Stimulated activated CD8-positive, alpha-beta memory T cell treated with anti-CD3 and anti-CD28 coated beads, Interleukin-12 subunit alpha, Interleukin-12 subunit beta, amount 100 ng/mL, for 4 hours (primary cell): Measurements from ENCODE around the gene ADAMTS2.

ENCODE experiments used
- DNase-seq: peaks from one replicate; pipeline ENCODE4 v3.0.0-alpha.2; 2020; ENCODE audit warnings: low read depth

ADAMTS2 gene

GRCh38 chr5:179311091-179311470, 34.2 kb downstream of the ADAMTS2 start:
- DNase-seq, result no peak

DNA sequence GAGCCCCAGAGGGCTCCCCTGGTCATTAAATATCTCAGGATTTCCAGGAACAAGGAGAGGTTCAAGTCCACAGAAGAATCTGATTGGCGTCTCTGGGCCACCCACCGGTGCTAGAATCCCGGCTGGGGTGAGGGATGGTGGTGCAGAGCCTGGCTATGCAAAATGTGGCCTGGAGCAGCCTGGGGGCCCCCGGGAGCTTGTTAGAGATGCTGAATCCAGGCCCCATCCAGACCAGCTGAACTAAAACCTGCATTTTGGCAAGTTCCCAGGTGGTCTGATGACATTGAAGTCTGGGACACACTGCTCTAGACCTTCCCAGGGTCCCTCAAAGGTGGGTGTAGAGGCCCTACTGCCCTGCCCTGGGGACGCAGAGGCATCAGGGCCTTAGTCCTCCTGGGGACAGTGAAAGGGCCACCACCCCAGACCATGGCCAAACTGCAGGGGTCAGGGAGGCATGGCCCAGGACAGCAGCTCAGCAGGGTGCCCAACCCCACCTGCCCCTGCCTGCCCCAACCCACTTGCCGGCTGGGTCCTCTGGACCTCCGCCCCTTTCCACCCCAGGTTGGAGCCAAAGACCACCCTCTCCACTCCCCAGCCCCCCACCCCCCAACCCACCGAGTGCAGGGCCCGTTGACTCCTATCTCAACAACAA, 34.7 kb downstream of the ADAMTS2 start:
- DNase-seq, result no peak

DNA sequence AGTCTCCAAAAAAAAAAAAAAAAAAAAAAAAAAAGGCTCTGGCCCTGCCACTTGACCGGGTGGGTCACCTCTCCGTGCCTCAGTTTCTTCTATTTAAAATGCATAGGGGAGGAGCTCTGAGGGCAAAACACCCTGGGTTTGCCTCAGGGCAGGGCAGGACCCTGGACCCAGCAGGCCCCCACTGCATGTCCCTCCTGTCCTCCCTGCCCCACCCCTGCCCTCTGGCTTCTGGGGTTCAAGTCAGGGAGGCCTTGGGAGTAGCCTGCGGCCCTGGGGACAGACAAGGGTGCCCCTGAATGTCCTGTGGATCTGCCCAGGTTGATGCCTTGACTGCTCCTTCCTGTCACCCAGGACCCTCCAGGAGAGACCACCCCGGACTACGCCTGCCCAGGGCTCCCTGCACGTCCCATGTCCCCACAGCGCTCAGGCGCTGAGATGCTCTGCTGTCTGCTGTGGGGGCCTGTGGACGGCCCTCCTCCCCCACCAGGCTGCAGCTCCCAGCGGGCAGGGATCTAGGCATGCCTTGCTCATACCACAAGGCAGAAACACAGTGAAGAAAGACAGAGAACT, 35.4 kb downstream of the ADAMTS2 start:
- DNase-seq, result no peak

DNA sequence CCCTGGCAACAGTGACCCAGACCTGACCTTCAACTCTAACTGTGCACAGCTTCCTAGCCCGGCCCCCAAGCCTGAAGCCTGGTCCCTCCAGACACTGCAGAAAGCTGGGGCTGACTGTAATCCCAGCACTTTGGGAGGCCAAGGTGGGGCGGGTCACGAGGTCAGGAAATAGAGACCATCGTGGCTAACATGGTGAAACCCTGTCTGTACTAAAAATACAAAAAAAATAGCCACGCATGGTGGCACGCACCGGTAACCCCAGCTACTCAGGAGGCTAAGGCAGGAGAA, 35.9 kb downstream of the ADAMTS2 start:
- DNase-seq, result no peak

DNA sequence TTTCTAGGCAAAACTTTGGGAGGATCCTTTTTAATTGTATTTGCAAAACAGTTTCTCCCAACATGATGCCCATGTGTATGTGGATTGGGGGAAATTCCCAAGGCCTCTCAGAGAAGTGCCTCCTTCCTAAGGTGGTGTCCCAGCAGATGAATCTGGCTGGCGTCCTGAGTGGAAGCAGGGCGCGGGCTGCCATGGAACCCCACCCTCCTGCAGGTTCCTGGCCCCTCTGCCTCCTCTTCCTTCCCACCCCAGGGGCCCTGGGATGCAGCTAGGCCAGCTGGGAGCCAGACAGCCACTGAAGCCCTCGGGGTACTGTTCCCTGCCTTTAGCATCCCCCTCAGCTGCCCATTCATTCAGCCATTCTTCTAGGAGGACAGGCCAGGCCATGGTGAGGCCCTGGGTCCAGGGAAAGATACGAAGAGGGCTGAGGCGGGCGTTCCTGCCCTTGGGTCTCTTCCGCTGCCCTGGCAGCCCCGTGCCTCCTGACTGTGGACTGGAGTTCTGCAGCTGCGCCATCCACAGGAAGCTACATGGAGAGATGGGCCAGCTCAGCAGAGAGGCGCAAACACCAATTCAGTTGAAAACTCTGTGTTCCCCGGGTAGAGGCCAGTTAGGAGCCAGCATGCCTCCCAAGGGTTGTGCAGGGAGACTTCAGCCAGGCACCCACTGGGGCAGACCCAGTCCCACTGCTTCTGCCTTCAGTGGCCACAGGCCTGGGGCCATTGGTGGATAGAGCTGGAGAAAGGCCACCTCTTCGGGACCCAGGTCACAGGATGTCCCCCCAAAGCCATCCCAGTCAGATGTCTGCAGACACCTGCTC, 36.5 kb downstream of the ADAMTS2 start:
- DNase-seq, result no peak

GRCh38 chr5:179307931-179308471, 37.3 kb downstream of the ADAMTS2 start:
- DNase-seq, result no peak

GRCh38 chr5:179307013-179307800, 38.1 kb downstream of the ADAMTS2 start:
- DNase-seq, result no peak

GRCh38 chr5:179306191-179307012, 38.9 kb downstream of the ADAMTS2 start:
- no peak for DNase-seq

GRCh38 chr5:179304871-179305270, 40.4 kb downstream of the ADAMTS2 start:
- no peak for DNase-seq

DNA sequence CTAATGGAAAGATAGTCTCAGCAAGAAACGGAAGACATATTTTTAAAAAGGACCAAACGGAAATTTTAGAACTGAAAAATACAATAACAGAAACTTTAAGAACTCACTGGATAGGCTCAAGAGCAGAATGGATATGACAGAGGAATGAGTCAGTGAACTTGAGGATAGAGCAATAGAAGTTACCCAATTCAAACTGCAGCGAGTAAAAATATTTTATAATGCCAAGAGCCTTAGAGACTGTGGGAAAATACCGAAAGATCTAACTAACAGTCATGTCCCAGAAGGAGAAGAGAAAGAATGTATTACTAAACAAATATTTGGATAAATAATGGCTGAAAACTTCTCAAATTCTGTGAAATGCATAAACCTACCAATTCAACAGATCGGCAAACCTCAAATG, 40.8 kb downstream of the ADAMTS2 start:
- DNase-seq, result no peak

DNA sequence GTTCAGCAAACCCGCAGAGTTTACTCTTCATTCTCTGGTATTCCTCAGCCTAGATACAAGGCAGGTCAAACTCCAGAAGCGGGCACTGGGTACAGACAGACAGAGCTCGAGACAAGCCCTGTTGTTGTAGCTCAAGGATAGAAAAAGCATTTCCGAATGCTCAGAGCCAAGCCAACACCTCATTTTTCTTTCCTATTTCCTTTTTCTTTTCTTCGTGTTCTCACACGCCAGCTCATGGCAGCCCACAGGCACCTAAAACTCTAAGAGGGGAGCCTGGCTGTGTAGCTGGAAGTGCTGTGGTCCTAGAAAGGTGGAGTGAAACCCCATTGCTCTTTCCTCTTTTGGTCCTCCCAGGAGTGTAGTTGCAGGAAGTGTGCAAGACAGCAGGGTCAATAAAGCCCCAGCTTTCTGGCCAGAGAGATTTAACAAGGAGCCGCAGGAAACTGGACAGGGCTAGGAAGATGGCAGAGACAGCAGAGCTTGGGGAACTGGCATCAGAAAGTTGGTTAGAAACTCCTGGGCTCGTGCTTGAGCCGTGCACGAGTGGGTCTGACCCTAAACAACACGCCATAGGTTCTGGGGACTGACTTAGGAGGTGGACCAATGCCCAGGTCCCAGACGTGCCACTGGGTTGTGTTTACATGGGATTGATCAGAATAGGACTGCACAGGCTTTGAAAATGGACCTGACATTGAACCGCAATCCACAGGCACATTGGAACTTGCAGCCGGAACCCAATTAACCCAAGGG, 41.6 kb downstream of the ADAMTS2 start:
- no peak for DNase-seq

DNA sequence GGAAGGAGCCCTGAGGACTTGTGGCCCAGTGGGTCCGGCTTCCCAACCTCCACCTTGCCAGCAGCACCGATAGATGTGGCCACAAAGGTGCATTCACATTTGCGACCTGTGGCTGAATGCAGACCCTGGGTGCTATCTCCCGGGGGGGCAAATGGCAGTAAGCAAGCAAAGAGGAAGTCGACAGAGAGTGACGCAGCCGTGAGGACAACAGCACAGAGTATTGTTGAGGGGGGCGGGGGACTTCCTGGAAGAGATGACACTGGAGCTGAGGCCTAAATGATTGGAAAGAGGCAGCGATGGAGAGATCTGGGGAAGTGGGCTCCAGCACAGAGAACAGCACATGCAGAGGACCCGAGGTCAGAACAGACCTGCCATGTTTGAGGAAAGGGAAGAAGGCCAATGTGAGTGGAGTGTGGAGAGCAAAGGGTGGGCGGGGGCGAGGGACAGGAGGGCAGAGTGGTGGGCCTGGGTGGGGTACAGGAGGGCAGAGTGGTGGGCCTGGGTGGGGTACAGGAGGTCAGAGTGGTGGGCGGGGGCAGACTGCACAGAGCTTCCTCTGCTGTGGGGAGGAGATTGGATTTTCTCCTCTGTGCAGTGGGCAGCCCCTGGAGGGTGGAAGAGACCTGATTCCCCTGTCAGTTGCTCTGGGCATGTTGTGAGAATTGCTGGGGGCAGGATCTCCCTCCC, 42.6 kb downstream of the ADAMTS2 start:
- no peak for DNase-seq

- DNase-seq, result no peak
Observed at GRCh38 chr5:179301796-179302195, 43.5 kb downstream of the ADAMTS2 start.

GRCh38 chr5:179301376-179301775, 43.9 kb downstream of the ADAMTS2 start:
- no peak for DNase-seq

- no peak for DNase-seq
Observed at GRCh38 chr5:179300581-179301180, 44.6 kb downstream of the ADAMTS2 start.

DNA sequence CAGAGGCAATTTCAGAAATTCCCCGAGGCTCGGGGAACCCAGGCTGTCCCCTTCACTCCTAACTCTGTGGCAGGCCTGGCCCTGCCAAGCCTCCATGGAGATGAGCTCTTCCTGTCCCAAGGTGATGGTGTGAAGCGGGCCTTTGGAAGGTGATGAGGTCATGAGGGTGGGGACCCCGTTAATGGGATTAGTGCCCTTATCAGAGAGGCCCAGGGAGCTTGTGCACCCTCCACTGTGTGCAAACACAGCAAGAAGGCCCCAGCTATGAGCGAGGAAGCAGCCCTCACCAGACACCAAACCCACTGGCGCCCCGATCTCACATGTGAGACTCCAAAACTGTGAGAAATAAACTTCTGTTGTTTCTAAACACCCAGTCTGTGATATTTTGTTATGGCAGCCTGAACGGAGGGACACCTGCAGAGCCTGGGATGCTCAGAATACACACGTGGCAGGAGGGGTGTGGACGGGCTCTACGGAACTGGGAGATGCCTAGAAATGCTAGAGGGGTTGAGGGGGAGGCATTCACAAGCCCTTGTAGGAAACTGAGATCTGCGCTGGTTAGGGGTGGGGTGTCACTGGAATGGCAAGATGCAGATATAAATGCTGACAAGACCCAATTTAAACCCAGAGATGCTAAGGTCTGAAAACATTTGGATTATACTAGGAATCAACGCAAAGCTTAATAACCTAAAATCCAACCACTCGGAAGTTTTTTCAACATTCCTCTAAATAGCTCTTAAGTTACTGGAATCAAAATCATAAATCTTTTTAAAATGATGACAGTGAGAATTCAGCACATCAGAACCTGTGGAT, 46.9 kb downstream of the ADAMTS2 start:
- DNase-seq, result no peak

DNA sequence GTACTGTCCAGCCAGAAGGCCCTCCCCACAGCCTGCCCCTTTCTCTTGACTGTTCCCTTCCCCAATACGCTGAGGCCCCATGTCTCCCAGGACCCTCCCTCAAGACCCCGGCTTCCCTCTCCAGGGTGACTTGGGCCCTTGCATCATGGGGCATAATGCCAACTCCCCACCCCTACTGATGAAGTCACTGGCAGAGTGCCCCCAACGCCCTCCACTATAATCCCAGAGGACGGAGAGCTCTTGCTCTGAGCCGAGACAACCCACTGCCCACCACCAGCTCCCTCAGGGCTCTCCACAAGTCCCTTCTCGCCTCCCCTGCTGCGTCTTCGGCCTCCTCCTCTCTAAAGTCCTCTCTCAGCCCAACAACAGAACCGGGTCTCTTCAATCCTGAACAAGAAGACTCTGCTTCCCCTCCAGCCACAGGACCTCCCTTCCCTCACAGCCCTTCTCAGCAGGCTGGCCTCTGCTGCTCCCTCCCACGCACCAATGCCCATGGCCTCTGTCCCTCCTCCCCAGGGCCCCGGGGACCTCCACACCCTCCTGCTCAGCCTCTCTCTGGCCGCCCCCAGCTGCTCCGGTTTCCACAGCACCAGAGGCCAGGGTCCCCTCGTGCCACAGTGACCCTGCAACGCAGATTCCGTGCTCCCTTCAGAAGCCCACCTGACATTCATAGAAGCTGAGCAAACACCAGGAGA, 47.6 kb downstream of the ADAMTS2 start:
- DNase-seq, result no peak

DNA sequence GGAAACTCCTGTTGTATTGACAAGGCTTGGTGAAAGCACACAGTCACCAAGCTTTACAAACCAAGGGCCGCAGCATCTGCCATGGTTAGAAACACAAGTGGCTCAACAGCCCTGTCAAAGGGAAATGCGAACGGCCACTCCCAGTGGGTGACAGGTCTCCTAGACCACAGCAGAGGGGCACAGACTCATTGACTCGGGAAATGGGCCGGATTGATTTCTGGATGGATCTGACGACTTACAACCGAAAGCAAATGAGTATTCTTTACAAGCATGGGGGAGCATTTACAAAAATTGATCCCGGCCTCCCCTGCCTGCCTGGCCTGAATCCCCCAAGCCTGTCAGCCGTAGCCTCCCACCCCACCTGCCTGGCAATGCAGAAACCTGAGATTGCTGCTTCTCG, 48.2 kb downstream of the ADAMTS2 start:
- DNase-seq, result no peak
